Measurements from ENCODE around the gene DYRK1A. TPM values are rescaled to one million over a fixed set of nuclear protein-coding genes. Genes with fewer than 3 reads are reported as not detected.

DYRK1A gene
- total RNA-seq, 1 experiment from 2014 or later = 49.3 TPM

DNA sequence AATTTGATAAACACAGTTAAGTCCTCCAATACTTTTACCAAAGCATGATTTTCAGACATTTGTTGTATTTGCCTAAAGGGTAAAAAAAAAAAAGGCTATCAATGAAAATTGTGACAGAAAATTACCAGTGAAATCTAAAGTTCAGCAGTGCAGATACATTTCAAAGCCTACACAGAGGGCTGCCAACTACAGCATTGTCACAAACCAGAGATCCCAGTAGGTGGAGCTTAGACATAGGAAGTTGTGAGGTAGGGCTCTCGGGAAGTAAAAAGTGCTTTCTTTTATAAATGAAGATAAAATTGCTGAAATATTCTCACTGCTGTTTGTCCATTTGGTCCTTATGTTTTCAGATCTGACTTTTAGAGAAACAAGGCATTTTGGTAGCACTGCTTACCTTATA lies 123.0 kb downstream of the DYRK1A start:
- H3K27ac ChIP-seq (ENCODE audit: low read depth, low read length) = no peak overlapping the region
- no peaks in the 10 kb centered on the region for H4K20me1 ChIP-seq (ENCODE audit: insufficient read depth)
- no peak for ATAC-seq
- no peaks in the 10 kb centered on the region for H3K9me3 ChIP-seq (ENCODE audit: control insufficient read depth in 1 of 2, insufficient read depth in 1 of 2, low read depth in 1 of 2, low read length in 2 of 2)
- no peak overlapping the region for H2AFZ ChIP-seq (ENCODE audit: low read depth, low read length, poor library complexity, severe bottlenecking)
- H3K4me2 ChIP-seq (ENCODE audit: low read length) = no peak overlapping the region
- POLR2A ChIA-PET = no interaction called here
- no peaks in the 10 kb centered on the region for H3K4me1 ChIP-seq (ENCODE audit: control insufficient read depth in 1 of 2, insufficient read depth in 2 of 2, low read length in 2 of 2)
- no peaks in the 10 kb centered on the region for H3K9me2 ChIP-seq (ENCODE audit: insufficient read depth)
- H3K4me3 ChIP-seq (replicated peaks in 1 of 2; ENCODE audit: low read depth in 1 of 2, low read length in 2 of 2) = no peak overlapping the region
- H3K79me2 ChIP-seq (ENCODE audit: insufficient read depth, low read length) = peaks cover 19% of the 10 kb centered on the region
- CTCF ChIA-PET = no interaction called here
- no peaks in the 10 kb centered on the region for H3K27me3 ChIP-seq (ENCODE audit: insufficient read depth, low read length)
- no peak overlapping the region for H3K9ac ChIP-seq (ENCODE audit: low read length)
- intact Hi-C loops (cut with micrococcal nuclease) = no loop called here
- H3K36me3 ChIP-seq (ENCODE audit: control insufficient read depth in 1 of 2, insufficient read depth in 2 of 2, low read length in 2 of 2) = peaks cover 7 to 14% of the 10 kb centered on the region in 2 experiments; a peak in 2 of 4 replicates
- TF ChIP-seq, protein P1, sequence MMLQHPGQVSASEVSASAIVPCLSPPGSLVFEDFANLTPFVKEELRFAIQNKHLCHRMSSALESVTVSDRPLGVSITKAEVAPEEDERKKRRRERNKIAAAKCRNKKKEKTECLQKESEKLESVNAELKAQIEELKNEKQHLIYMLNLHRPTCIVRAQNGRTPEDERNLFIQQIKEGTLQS (IDR thresholded peaks at IDR 0.05) = no peak
- TF ChIP-seq, protein P2, sequence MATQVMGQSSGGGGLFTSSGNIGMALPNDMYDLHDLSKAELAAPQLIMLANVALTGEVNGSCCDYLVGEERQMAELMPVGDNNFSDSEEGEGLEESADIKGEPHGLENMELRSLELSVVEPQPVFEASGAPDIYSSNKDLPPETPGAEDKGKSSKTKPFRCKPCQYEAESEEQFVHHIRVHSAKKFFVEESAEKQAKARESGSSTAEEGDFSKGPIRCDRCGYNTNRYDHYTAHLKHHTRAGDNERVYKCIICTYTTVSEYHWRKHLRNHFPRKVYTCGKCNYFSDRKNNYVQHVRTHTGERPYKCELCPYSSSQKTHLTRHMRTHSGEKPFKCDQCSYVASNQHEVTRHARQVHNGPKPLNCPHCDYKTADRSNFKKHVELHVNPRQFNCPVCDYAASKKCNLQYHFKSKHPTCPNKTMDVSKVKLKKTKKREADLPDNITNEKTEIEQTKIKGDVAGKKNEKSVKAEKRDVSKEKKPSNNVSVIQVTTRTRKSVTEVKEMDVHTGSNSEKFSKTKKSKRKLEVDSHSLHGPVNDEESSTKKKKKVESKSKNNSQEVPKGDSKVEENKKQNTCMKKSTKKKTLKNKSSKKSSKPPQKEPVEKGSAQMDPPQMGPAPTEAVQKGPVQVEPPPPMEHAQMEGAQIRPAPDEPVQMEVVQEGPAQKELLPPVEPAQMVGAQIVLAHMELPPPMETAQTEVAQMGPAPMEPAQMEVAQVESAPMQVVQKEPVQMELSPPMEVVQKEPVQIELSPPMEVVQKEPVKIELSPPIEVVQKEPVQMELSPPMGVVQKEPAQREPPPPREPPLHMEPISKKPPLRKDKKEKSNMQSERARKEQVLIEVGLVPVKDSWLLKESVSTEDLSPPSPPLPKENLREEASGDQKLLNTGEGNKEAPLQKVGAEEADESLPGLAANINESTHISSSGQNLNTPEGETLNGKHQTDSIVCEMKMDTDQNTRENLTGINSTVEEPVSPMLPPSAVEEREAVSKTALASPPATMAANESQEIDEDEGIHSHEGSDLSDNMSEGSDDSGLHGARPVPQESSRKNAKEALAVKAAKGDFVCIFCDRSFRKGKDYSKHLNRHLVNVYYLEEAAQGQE (IDR thresholded peaks at IDR 0.05; ENCODE audit: low read depth) = no peak
- TF ChIP-seq ELF1 (IDR thresholded peaks at IDR 0.05; ENCODE audit: borderline replicate concordance, low read depth) = no peak
- no peak for TF ChIP-seq FOSL1 (IDR thresholded peaks at IDR 0.05; ENCODE audit: low read depth)
- TF ChIP-seq TCF7L2 (IDR thresholded peaks at IDR 0.05; ENCODE audit: borderline replicate concordance, extremely low read depth, insufficient read depth, insufficient read length) = no peak
- TF ChIP-seq EZH2phosphoT487 (IDR thresholded peaks at IDR 0.05; ENCODE audit: borderline replicate concordance) = no peak
- RAD21 ChIA-PET (ENCODE audit: low non-redundant PET in 1 of 2, low total read pairs in 2 of 2, uncharacterized antibody in 2 of 2, unreplicated experiment in 2 of 2) = no interaction called here
- DNase-seq (ENCODE audit: low read depth, low spot score) = no peak
- BruUV-seq (replicated peaks) = no TSS peak
